ENCODE measurements around the gene MAK.

The MAK gene

GRCh38 chr6:10862361-10862760 is 24.0 kb upstream of the MAK start:
- TF ChIP-seq GATA2 (IDR thresholded peaks at IDR 0.05; ENCODE audit: low read depth, low read length) (no peak), GATA3 (IDR thresholded peaks at IDR 0.05; ENCODE audit: low read depth, low read length) (no peak)

- TF ChIP-seq GATA3 (IDR thresholded peaks at IDR 0.05; ENCODE audit: low read depth, low read length) (no peak), GATA2 (IDR thresholded peaks at IDR 0.05; ENCODE audit: low read depth, low read length) (no peak)
Observed at GRCh38 chr6:10861086-10861485, 22.7 kb upstream of the MAK start.

- TF ChIP-seq GATA2 (IDR thresholded peaks at IDR 0.05; ENCODE audit: low read depth, low read length) (no peak), GATA3 (IDR thresholded peaks at IDR 0.05; ENCODE audit: low read depth, low read length) (no peak)
Observed at GRCh38 chr6:10857259-10857658, 18.9 kb upstream of the MAK start.

GRCh38 chr6:10854922-10855632 is 16.7 kb upstream of the MAK start:
- TF ChIP-seq GATA3 (IDR thresholded peaks at IDR 0.05; ENCODE audit: low read depth, low read length) (no peak), GATA2 (IDR thresholded peaks at IDR 0.05; ENCODE audit: low read depth, low read length) (no peak)

DNA sequence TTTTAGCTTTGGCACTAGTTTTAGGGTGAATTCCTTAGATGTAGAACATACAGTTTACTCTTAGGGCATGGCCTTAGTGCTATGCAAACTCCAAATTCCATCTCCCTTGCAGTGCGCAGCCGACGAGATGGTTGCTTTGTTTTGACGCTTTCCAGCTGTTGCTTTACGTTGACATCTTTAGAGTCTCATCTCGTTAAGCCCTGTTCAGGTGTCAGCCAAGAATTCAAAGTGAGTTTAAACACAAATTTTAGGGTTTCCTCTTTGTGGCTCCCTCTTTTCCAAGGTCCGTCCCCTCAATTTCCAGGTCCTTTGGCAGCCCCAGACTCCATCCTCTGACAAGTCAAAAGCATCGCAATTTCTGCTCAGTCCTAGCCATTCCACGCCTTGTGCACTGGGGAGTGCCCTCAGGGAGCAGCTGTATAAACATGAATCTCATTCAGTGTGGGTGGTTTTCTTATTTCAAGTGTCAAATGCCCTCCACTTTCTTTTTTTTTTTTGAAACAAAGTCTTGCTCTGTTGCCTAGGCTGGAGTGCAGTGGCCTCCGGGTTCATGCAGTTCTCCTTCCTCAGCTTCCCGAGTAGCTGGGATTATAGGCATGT is 14.1 kb upstream of the MAK start:
- TF ChIP-seq GATA3 (IDR thresholded peaks at IDR 0.05; ENCODE audit: low read depth, low read length): no peak
- no peak for TF ChIP-seq GATA2 (IDR thresholded peaks at IDR 0.05; ENCODE audit: low read depth, low read length)

DNA sequence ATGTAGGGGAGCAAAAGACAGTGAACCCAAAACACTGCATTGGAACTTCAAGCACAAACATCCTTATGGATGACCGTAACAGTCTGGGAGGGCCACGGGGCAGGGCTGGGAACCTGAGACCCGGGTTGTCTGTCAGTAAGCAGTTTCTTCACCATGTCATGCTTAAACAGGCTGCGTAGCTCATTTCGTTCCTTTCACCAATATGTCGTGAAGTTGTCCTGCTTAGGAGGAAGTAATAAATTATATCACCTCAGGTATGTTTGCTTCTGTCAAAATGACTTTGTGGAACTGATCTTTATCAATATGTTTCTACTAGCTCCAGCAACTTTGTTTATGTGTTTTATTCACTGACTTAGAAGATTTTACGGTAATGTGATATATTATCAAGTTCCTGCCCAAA is 12.4 kb upstream of the MAK start:
- TF ChIP-seq GATA3 (IDR thresholded peaks at IDR 0.05; ENCODE audit: low read depth, low read length): no peak
- TF ChIP-seq GATA2 (IDR thresholded peaks at IDR 0.05; ENCODE audit: low read depth, low read length): no peak

GRCh38 chr6:10849901-10850300 is 11.6 kb upstream of the MAK start:
- TF ChIP-seq GATA2 (IDR thresholded peaks at IDR 0.05; ENCODE audit: low read depth, low read length) (no peak), GATA3 (IDR thresholded peaks at IDR 0.05; ENCODE audit: low read depth, low read length) (no peak)

DNA sequence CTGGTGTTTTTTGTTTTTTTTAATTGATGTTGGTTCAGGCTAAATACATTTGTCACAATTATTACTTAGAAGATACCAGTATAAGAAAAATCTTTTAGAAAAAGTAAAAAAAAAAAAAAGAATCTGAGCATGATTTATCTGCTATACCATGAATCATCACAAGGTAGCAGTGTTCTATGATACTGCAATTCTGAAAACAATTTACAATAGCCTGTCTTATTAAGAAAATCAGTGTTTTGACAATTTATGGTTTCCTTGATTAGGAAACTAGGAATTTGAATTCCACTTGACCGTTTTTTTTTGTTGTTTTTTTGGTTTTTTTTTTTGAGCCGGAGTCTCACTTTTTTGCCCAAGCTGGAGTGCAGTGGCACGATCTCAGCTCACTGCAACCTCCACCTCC is 9.3 kb upstream of the MAK start:
- TF ChIP-seq GATA3 (IDR thresholded peaks at IDR 0.05; ENCODE audit: low read depth, low read length) (no peak), GATA2 (IDR thresholded peaks at IDR 0.05; ENCODE audit: low read depth, low read length) (no peak)

DNA sequence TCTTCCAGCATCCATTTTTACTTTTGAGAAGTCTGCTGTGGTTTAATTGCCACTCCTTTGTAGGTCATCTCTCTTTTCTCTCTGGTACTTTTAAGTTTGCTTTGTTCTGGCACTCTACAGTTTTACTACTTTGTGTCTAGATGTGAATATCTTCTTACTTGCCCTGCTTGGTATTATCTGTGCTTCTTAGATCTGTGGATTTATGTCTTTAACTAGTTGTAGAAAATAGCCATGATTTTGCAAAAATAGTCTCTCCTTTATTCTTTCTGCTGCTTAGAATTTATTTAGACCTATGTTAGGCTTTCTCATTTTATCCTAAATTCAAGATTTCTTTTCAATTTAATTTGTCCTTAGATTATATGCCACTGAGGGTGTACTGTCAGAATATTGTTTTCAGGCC is 5.2 kb upstream of the MAK start:
- TF ChIP-seq GATA2 (IDR thresholded peaks at IDR 0.05; ENCODE audit: low read depth, low read length): no peak
- TF ChIP-seq GATA3 (IDR thresholded peaks at IDR 0.05; ENCODE audit: low read depth, low read length): no peak

- TF ChIP-seq GATA3 (IDR thresholded peaks at IDR 0.05; ENCODE audit: low read depth, low read length): no peak
- no peak for TF ChIP-seq GATA2 (IDR thresholded peaks at IDR 0.05; ENCODE audit: low read depth, low read length)
Observed at GRCh38 chr6:10838794-10839333, 525 bp upstream of the MAK start.

DNA sequence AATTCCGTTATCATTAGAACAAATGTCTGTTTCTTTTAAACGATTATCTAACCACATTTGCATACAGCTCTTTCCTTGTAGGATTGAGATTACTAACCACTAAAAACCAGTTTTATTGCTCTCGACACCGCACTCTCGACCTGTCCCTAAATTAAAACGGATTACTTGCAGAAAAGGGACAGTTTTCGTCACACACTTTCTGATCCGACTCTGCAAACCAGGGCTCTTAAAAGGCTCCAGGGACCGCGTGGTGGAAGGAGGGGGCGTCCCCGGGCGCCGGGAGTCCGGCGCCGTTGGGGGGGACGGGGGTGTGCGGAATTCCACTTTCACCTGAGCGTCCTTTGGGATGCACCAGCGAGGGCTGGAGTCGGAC is 731 bp downstream of the MAK start:
- TF ChIP-seq GATA2 (IDR thresholded peaks at IDR 0.05; ENCODE audit: low read depth, low read length) (no peak), GATA3 (IDR thresholded peaks at IDR 0.05; ENCODE audit: low read depth, low read length) (no peak)

GRCh38 chr6:10837009-10837621 is 1.2 kb downstream of the MAK start:
- no peak for TF ChIP-seq GATA3 (IDR thresholded peaks at IDR 0.05; ENCODE audit: low read depth, low read length)
- no peak for TF ChIP-seq GATA2 (IDR thresholded peaks at IDR 0.05; ENCODE audit: low read depth, low read length)

DNA sequence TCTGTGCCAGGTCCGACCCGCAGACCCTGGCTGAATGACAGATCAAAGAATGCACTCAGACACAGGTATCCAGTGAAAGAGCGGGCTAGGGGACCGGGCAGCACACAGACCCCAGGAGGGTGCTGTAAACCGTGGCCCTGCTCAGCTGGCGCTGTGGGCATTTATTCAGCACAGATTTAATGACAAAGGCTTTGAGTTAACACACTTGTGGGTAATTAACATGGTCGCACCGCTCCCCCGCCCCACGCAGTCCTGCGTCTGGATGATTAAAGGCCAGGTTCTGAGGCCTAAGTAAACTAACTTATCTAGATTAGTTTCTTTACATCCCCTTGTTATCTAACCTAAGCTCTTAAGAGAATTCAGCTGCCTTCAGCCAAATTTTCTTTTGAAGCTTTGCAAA is 3.5 kb downstream of the MAK start:
- TF ChIP-seq GATA2 (IDR thresholded peaks at IDR 0.05; ENCODE audit: low read depth, low read length): no peak
- TF ChIP-seq GATA3 (IDR thresholded peaks at IDR 0.05; ENCODE audit: low read depth, low read length): no peak

- TF ChIP-seq GATA3 (IDR thresholded peaks at IDR 0.05; ENCODE audit: low read depth, low read length) (no peak), GATA2 (IDR thresholded peaks at IDR 0.05; ENCODE audit: low read depth, low read length) (no peak)
Observed at GRCh38 chr6:10831609-10832008, 6.7 kb downstream of the MAK start.

- TF ChIP-seq GATA2 (IDR thresholded peaks at IDR 0.05; ENCODE audit: low read depth, low read length) (no peak), GATA3 (IDR thresholded peaks at IDR 0.05; ENCODE audit: low read depth, low read length) (no peak)
Observed at GRCh38 chr6:10824819-10825218, 13.5 kb downstream of the MAK start.

All from SH-SY5Y (cell line).